OCI-LY3 (cell line): ENCODE results near the gene SLC66A2.

Experiments used
- CTCF ChIP-seq: fragments of 200-600, 300-600 bp; sonication (generic); IDR thresholded peaks from 2 replicates; pipeline ENCODE4 v1.5.1; 2014; ENCODE audit warnings: antibody characterized with exemption, low read length, low read depth
- EZH2phosphoT487 ChIP-seq: fragments of 200-600 bp; shearing (Covaris generic); IDR thresholded peaks from 2 replicates; pipeline ENCODE4 v1.6.1; 2018; ENCODE audit warnings: antibody characterized with exemption, mixed run types, low read depth

GRCh38 chr18:79903787-79904356 lies 47.6 kb downstream of the SLC66A2 start:
- TF ChIP-seq EZH2phosphoT487: no peak
- no peak for TF ChIP-seq CTCF
